Fibroblast of lung (primary cell): ENCODE results near the gene HOXA13. TPM values are rescaled to one million over a fixed set of nuclear protein-coding genes. Genes with fewer than 3 reads are reported as not detected.

Experiments used
- DNase-seq, 2 donors: peaks; one replicate each; pipeline versions ENCODE4 v3.0.0 to v3.0.0-alpha.2; 2010; ENCODE audit warnings: low read depth in 2 of 2
- H2AFZ ChIP-seq: 2 replicates; pipeline ENCODE4 v1.5.1; 2012; ENCODE audit warnings: low read length, control low read depth, inconsistent platforms
- H3K27ac ChIP-seq: 2 replicates; pipeline ENCODE4 v1.5.1; 2011; ENCODE audit warnings: low read length, control low read depth; ENCODE audit not compliant: insufficient read depth
- H3K27me3 ChIP-seq: 2 replicates; pipeline ENCODE4 v1.5.1; 2011; ENCODE audit warnings: mild to moderate bottlenecking, low read length; ENCODE audit not compliant: control insufficient read depth, insufficient read depth
- H3K36me3 ChIP-seq: 2 replicates; pipeline ENCODE4 v1.5.1; 2011; ENCODE audit warnings: low read length; ENCODE audit not compliant: control insufficient read depth, insufficient read depth
- H3K4me1 ChIP-seq: 2 replicates; pipeline ENCODE4 v1.5.1; 2011; ENCODE audit warnings: low read length; ENCODE audit not compliant: control insufficient read depth, insufficient read depth; ENCODE audit errors: extremely low read depth
- H3K4me2 ChIP-seq: 2 replicates; pipeline ENCODE4 v1.5.1; 2011; ENCODE audit warnings: low read length, control low read depth; ENCODE audit not compliant: insufficient read depth; ENCODE audit errors: extremely low read depth
- H3K4me3 ChIP-seq, 4 experiments: fragments of 200-600 bp in 1 of 4; sonication (generic) in 1 of 4; replicated peaks in 1 of 4; 2 replicates each; pipeline ENCODE4 v1.5.1; 2011 to 2016; ENCODE audit warnings: low read length in 4 of 4, low read depth in 3 of 4, mild to moderate bottlenecking in 3 of 4, control low read depth in 2 of 4, inconsistent platforms in 1 of 4, mixed read lengths in 1 of 4; ENCODE audit not compliant: insufficient read depth in 1 of 4; ENCODE audit errors: control extremely low read depth in 1 of 4
- H3K79me2 ChIP-seq: 2 replicates; pipeline ENCODE4 v1.5.1; 2012; ENCODE audit warnings: mild to moderate bottlenecking, low read length, inconsistent platforms; ENCODE audit not compliant: control insufficient read depth, insufficient read depth
- H3K9ac ChIP-seq: 2 replicates; pipeline ENCODE4 v1.5.1; 2011; ENCODE audit warnings: mild to moderate bottlenecking, low read length, control low read depth; ENCODE audit not compliant: insufficient read depth
- H3K9me3 ChIP-seq: 2 replicates; pipeline ENCODE4 v1.5.1; 2012; ENCODE audit warnings: low read depth, low read length; ENCODE audit not compliant: control insufficient read depth, insufficient read depth
- H4K20me1 ChIP-seq: 2 replicates; pipeline ENCODE4 v1.5.1; 2011; ENCODE audit warnings: low read length; ENCODE audit not compliant: control insufficient read depth, insufficient read depth; ENCODE audit errors: extremely low read depth
- CTCF ChIP-seq, 2 donors: IDR thresholded peaks in 1 of 2; conservative IDR thresholded peaks in 1 of 2; 1 replicate in 1 of 2; 2 replicates in 1 of 2; pipeline ENCODE4 v1.5.1; 2011 to 2012; ENCODE audit warnings: low read length in 2 of 2, control low read depth in 1 of 2, inconsistent platforms in 1 of 2, low read depth in 1 of 2, mild to moderate bottlenecking in 1 of 2
- EZH2 ChIP-seq: IDR thresholded peaks from 2 replicates; pipeline ENCODE4 v1.5.1; 2012; ENCODE audit warnings: low read length, control low read depth, mild to moderate bottlenecking; ENCODE audit errors: missing control alignments
- polyA plus RNA-seq, 2 donors: library from polyadenylated mRNA; depleted of rRNA in 1 of 2; stranded (reverse) in 1 of 2; unstranded in 1 of 2; fragments of >200 nt; gene quantifications; 2 replicates each; pipeline ENCODE4 v1.2.1, GENCODE V29; 2011 to 2012; ENCODE audit warnings: missing spikeins in 1 of 2
- total RNA-seq: library from RNA; depleted of rRNA; stranded (reverse); fragments of >200 nt; gene quantifications from 2 replicates; pipeline ENCODE4 v1.2.1, GENCODE V29; 2014

HOXA13 gene
- total and polyA plus RNA-seq, 2 donors (not counting 1 experiment from before 2014, with no cell fraction given): not detected

GRCh38 chr7:27220440-27220955 is 20.6 kb upstream of the HOXA13 start:
- no peak for DNase-seq
- no peaks in the 10 kb centered on the region for H3K9me3 ChIP-seq
- no peaks in the 10 kb centered on the region for H3K36me3 ChIP-seq
- H3K4me3 ChIP-seq: no peak overlapping the region
- H3K9ac ChIP-seq: no peak overlapping the region
- no peak overlapping the region for H3K27ac ChIP-seq
- H3K79me2 ChIP-seq: no peaks in the 10 kb centered on the region
- no peak for TF ChIP-seq CTCF (conservative IDR thresholded peaks at IDR 0.05 in 1 of 2, IDR thresholded peaks at IDR 0.05 in 1 of 2; ENCODE audit: low read depth in 1 of 2, low read length in 2 of 2)
- TF ChIP-seq EZH2: no peak
- H3K4me1 ChIP-seq: no peaks in the 10 kb centered on the region
- no peaks in the 10 kb centered on the region for H4K20me1 ChIP-seq
- no peak overlapping the region for H2AFZ ChIP-seq
- no peak overlapping the region for H3K4me2 ChIP-seq
- H3K27me3 ChIP-seq: peaks cover 61% of the 10 kb centered on the region

- no peak for DNase-seq
- H3K27me3 ChIP-seq: peaks cover 61% of the 10 kb centered on the region
- no peak for TF ChIP-seq CTCF (conservative IDR thresholded peaks at IDR 0.05 in 1 of 2, IDR thresholded peaks at IDR 0.05 in 1 of 2; ENCODE audit: low read depth in 1 of 2, low read length in 2 of 2)
- no peak for TF ChIP-seq EZH2
- no peak overlapping the region for H3K27ac ChIP-seq
- no peak overlapping the region for H3K4me2 ChIP-seq
- H3K4me3 ChIP-seq: no peak overlapping the region
- H3K9me3 ChIP-seq: no peaks in the 10 kb centered on the region
- no peaks in the 10 kb centered on the region for H4K20me1 ChIP-seq
- no peak overlapping the region for H2AFZ ChIP-seq
- no peaks in the 10 kb centered on the region for H3K4me1 ChIP-seq
- no peaks in the 10 kb centered on the region for H3K36me3 ChIP-seq
- H3K9ac ChIP-seq: no peak overlapping the region
- no peaks in the 10 kb centered on the region for H3K79me2 ChIP-seq
Measured at GRCh38 chr7:27219821-27220220, 19.9 kb upstream of the HOXA13 start.

- no peak overlapping the region for H3K4me3 ChIP-seq
- no peak for DNase-seq
- H3K79me2 ChIP-seq: no peaks in the 10 kb centered on the region
- no peaks in the 10 kb centered on the region for H3K36me3 ChIP-seq
- peaks cover 70% of the 10 kb centered on the region for H3K27me3 ChIP-seq
- H3K27ac ChIP-seq: no peak overlapping the region
- no peak for TF ChIP-seq CTCF (conservative IDR thresholded peaks at IDR 0.05 in 1 of 2, IDR thresholded peaks at IDR 0.05 in 1 of 2; ENCODE audit: low read depth in 1 of 2, low read length in 2 of 2)
- no peak for TF ChIP-seq EZH2
- H3K9ac ChIP-seq: no peak overlapping the region
- H3K9me3 ChIP-seq: no peaks in the 10 kb centered on the region
- no peaks in the 10 kb centered on the region for H3K4me1 ChIP-seq
- no peak overlapping the region for H3K4me2 ChIP-seq
- no peaks in the 10 kb centered on the region for H4K20me1 ChIP-seq
- H2AFZ ChIP-seq: no peak overlapping the region
Measured at GRCh38 chr7:27217951-27218350, 18.1 kb upstream of the HOXA13 start.
